EL (cell line): Measurements from ENCODE around the gene ASIC2.
A peak's percentile ranks its signal among the peaks of the same experiment; 100 is the strongest.

ENCODE experiments used
- DNase-seq: peaks from one replicate; pipeline ENCODE4 v3.0.0-alpha.2; 2016

The ASIC2 gene

GRCh38 chr17:33109336-33110072 lies 183.6 kb downstream of the ASIC2 start:
- no peak for DNase-seq

- DNase-seq, result no peak
Measured at GRCh38 chr17:33106525-33107165, 186.4 kb downstream of the ASIC2 start.

GRCh38 chr17:33105911-33106310 lies 187.2 kb downstream of the ASIC2 start:
- no peak for DNase-seq

- no peak for DNase-seq
Measured at GRCh38 chr17:33099906-33100305, 193.2 kb downstream of the ASIC2 start.

GRCh38 chr17:33099252-33099651 lies 193.8 kb downstream of the ASIC2 start:
- DNase-seq, result no peak

- no peak for DNase-seq
Measured at GRCh38 chr17:33097411-33097810, 195.7 kb downstream of the ASIC2 start.

GRCh38 chr17:33096161-33096560 lies 196.9 kb downstream of the ASIC2 start:
- DNase-seq, result no peak

- DNase-seq, result no peak
Measured at GRCh38 chr17:33091271-33091670, 201.8 kb downstream of the ASIC2 start.

GRCh38 chr17:33090806-33091205 lies 202.3 kb downstream of the ASIC2 start:
- no peak for DNase-seq

GRCh38 chr17:33086878-33087277 lies 206.2 kb downstream of the ASIC2 start:
- no peak for DNase-seq

GRCh38 chr17:33086041-33086440 lies 207.1 kb downstream of the ASIC2 start:
- DNase-seq, result no peak

GRCh38 chr17:33085256-33085655 lies 207.8 kb downstream of the ASIC2 start:
- DNase-seq, result no peak

GRCh38 chr17:33084755-33085154 lies 208.3 kb downstream of the ASIC2 start:
- no peak for DNase-seq

- DNase-seq, result no peak
Measured at GRCh38 chr17:33082529-33083173, 210.4 kb downstream of the ASIC2 start.

GRCh38 chr17:33080091-33080490 lies 213.0 kb downstream of the ASIC2 start:
- no peak for DNase-seq

- DNase-seq, result no peak
Measured at GRCh38 chr17:33079201-33079600, 213.9 kb downstream of the ASIC2 start.

- DNase-seq, result no peak
Measured at GRCh38 chr17:33076979-33077378, 216.1 kb downstream of the ASIC2 start.

- DNase-seq, result no peak
Measured at GRCh38 chr17:33073416-33073815, 219.7 kb downstream of the ASIC2 start.

GRCh38 chr17:33072421-33073161 lies 220.5 kb downstream of the ASIC2 start:
- DNase-seq, result no peak

GRCh38 chr17:33071656-33072055 lies 221.4 kb downstream of the ASIC2 start:
- DNase-seq, result no peak

- peak; percentile 33 for DNase-seq
Measured at GRCh38 chr17:33057564-33057963, 235.5 kb downstream of the ASIC2 start.

GRCh38 chr17:33056399-33057146 lies 236.5 kb downstream of the ASIC2 start:
- no peak for DNase-seq

- no peak for DNase-seq
Measured at GRCh38 chr17:33055746-33056145, 237.3 kb downstream of the ASIC2 start.
